Measurements from ENCODE around the gene KLK5. TPM values are rescaled to one million over a fixed set of nuclear protein-coding genes. Genes with fewer than 3 reads are reported as not detected.

KLK5 gene
- total RNA-seq, 1 donor from 2014 or later = not detected

GRCh38 chr19:50968716-50969412 lies 16.0 kb upstream of the KLK5 start:
- H3K9me3 ChIP-seq = no peaks in the 10 kb centered on the region
- TF ChIP-seq CTCF (IDR thresholded peaks at IDR 0.05) = no peak
- no peak overlapping the region for H3K27ac ChIP-seq
- peaks cover 17% of the 10 kb centered on the region for H3K27me3 ChIP-seq
- no peak for ATAC-seq
- no peak overlapping the region for H3K4me3 ChIP-seq
- intact Hi-C loops (cut with DNase I) = no loop called here
- H3K36me3 ChIP-seq = no peaks in the 10 kb centered on the region
- H3K4me1 ChIP-seq = no peaks in the 10 kb centered on the region
- no peak for DNase-seq

GRCh38 chr19:50967929-50968715 lies 15.3 kb upstream of the KLK5 start:
- no peaks in the 10 kb centered on the region for H3K9me3 ChIP-seq
- no peak for TF ChIP-seq CTCF (IDR thresholded peaks at IDR 0.05)
- ATAC-seq (no peak), DNase-seq (no peak)
- no peaks in the 10 kb centered on the region for H3K4me1 ChIP-seq
- intact Hi-C loops (cut with DNase I) = no loop called here
- H3K27me3 ChIP-seq = peaks cover 17% of the 10 kb centered on the region
- H3K4me3 ChIP-seq = no peak overlapping the region
- no peaks in the 10 kb centered on the region for H3K36me3 ChIP-seq
- H3K27ac ChIP-seq = no peak overlapping the region

- Histone ChIP-seq H3K4me3 (no peak overlapping the region), H3K36me3 (no peaks in the 10 kb centered on the region), H3K9me3 (no peaks in the 10 kb centered on the region), H3K27me3 (peaks cover 5% of the 10 kb centered on the region), H3K27ac (no peak overlapping the region), H3K4me1 (no peaks in the 10 kb centered on the region)
- ATAC-seq (no peak), DNase-seq (no peak)
- no peak for TF ChIP-seq CTCF (IDR thresholded peaks at IDR 0.05)
- intact Hi-C loops (cut with DNase I) = no loop called here
These were observed 11.4 kb upstream of the KLK5 start for GRCh38 chr19:50964266-50964665.

- intact Hi-C loops (cut with DNase I) = no loop called here
- no peaks in the 10 kb centered on the region for H3K36me3 ChIP-seq
- TF ChIP-seq CTCF (IDR thresholded peaks at IDR 0.05) = no peak
- no peaks in the 10 kb centered on the region for H3K4me1 ChIP-seq
- DNase-seq = no peak
- no peaks in the 10 kb centered on the region for H3K9me3 ChIP-seq
- H3K4me3 ChIP-seq = no peak overlapping the region
- no peak overlapping the region for H3K27ac ChIP-seq
- peaks cover under 1% of the 10 kb centered on the region for H3K27me3 ChIP-seq
- no peak for ATAC-seq
These were observed 10.5 kb upstream of the KLK5 start for GRCh38 chr19:50963381-50963780.

GRCh38 chr19:50962245-50962644 lies 9.4 kb upstream of the KLK5 start:
- Histone ChIP-seq H3K36me3 (no peaks in the 10 kb centered on the region), H3K27ac (no peak overlapping the region), H3K9me3 (no peaks in the 10 kb centered on the region), H3K4me3 (no peak overlapping the region), H3K4me1 (no peaks in the 10 kb centered on the region), H3K27me3 (no peaks in the 10 kb centered on the region)
- intact Hi-C loops (cut with DNase I) = no loop called here
- ATAC-seq (no peak), DNase-seq (no peak)
- TF ChIP-seq CTCF (IDR thresholded peaks at IDR 0.05) = no peak
